HG03432 (cell line): ENCODE results near the gene PRR23B.

ENCODE experiments used
- ATAC-seq: cut with Tn5 transposase; IDR thresholded peaks from one replicate; pipeline ENCODE4 v1.9.1; 2021; ENCODE audit warnings: mild to moderate bottlenecking, moderate library complexity; ENCODE audit not compliant: unreplicated experiment

PRR23B gene

DNA sequence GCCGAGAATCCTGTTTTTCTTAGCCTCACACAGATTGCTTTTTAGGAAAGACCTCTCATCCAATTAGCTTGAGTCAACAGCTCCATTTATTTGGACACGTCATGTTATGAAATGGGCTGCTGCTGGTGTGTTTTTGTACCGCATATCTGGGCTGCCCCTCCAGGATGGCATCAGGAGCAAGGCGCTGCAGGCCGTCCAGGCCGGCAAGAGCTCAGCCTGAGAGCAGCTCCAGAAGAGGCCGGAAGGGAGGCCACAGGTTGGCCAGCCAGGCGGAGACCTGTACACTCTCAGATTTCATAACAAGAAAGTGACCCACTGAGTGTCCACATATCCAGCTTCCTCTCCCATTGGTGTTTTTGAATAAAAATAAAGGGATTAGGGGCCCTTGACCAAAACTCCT lies 45.4 kb downstream of the PRR23B start:
- ATAC-seq = no peak

DNA sequence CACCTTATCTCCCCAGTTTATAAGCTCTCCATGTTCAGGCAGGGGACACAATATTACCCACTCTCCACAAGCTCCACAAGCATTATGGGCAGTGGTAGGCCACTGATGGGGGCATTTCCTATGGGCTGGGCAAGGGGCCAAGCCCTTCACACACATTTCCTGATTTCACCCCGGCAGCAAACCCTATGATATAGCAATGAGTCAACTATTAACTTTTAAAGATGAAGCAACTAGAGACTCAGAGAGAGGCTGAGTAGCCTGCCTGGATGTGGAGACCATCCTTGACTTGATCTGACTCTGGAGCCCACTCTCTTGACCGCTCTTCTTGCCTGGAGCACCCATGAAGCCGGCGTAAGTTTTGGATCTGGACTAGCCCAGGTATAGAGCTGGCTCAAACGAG lies 46.3 kb downstream of the PRR23B start:
- ATAC-seq = no peak

DNA sequence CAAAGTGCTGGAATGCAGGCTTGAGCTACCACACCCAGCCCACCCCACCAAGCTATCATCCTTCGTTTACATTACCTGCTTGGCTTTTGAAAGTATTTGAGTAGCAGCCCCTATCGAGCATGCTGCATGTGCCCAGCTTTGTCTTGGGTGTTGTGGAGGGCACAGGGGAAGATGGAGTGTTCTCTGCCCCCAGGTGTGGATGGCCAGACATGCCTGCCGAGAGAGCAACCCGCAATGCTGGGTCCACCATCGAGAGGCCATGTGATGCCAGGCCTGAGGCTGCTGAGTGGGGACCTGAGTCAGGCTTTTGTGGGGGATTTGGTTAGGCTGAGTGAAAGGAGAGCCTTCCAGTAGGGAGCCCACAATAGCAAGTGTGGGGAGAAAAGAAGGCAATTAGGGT lies 47.8 kb downstream of the PRR23B start:
- no peak for ATAC-seq

DNA sequence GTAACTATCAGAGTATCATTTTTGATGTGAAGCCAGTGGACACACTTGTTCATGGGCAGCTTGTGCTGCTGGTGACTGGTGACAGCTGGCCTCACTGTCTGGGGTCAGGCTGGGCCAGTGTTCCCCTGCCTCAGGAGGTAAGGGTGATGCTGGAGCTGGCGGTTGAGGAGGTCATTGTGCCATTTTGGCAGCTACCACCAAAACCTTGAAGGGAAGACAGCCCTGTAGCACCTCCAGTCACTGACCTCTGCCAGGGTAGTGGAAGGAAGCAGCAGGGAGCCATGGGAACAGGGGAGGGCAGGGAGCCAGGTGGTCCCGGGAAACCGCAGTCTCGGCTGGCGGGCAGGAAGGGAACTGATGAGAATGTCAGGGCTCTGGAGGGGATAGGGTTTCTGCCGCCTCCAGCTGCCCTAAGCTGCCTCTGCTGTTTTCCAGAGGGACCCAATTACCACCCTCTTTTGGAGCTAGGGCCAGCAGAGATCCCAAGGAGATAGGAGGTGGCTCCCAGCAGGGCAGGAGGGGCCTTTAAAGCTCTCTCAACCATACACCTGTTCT lies 48.9 kb downstream of the PRR23B start:
- ATAC-seq = no peak
